SK-N-SH (cell line): ENCODE results near the gene EVA1A. TPM values are rescaled to one million over a fixed set of nuclear protein-coding genes. Genes with fewer than 3 reads are reported as not detected.

ENCODE experiments used
- CTCF ChIA-PET: fragments of 300-600, 350-600 bp; formaldehyde crosslinking; extraction: SDS; loops from one replicate; lab custom pipeline; 2021; lab: Yijun Ruan, JAX
- POLR2A ChIA-PET: fragments of 350-600 bp; sonication (Branson Sonifier 250); formaldehyde crosslinking; extraction: SDS; loops from one replicate; lab custom pipeline; 2020; ENCODE audit warnings: antibody characterized with exemption, inconsistent platforms; lab: Yijun Ruan, JAX
- DNase-seq: peaks from one replicate; pipeline ENCODE4 v3.0.0; 2012
- H2AFZ ChIP-seq: fragments of 200-600 bp; sonication (generic); 2 replicates; pipeline ENCODE4 v1.8.1; 2016; ENCODE audit warnings: antibody characterized with exemption, mild to moderate bottlenecking, low read depth
- H3F3A ChIP-seq: fragments of 200-600 bp; sonication (generic); replicated peaks from 2 replicates; pipeline ENCODE3; 2016; ENCODE audit warnings: antibody characterized with exemption, mild to moderate bottlenecking; ENCODE audit not compliant: insufficient read depth
- H3K27ac ChIP-seq, 2 experiments: fragments of 200-500 bp in 1 of 2; fragments of 200-600 bp in 1 of 2; sonication (Bioruptor generic) in 1 of 2; sonication (generic), shearing (Covaris generic) in 1 of 2; 2 replicates each; pipeline versions ENCODE4 v1.5.1 to v1.6.1; 2014 to 2016; ENCODE audit warnings: low read depth in 2 of 2, inconsistent platforms in 1 of 2, low read length in 1 of 2, mild to moderate bottlenecking in 1 of 2, mixed read lengths in 1 of 2
- H3K27me3 ChIP-seq: fragments of 200-600 bp; sonication (generic), shearing (Covaris generic); 2 replicates; pipeline ENCODE4 v1.6.1; 2016; ENCODE audit warnings: mixed run types; ENCODE audit not compliant: insufficient read depth
- H3K36me3 ChIP-seq, 2 experiments: fragments of 200-500 bp in 1 of 2; fragments of 200-600 bp in 1 of 2; sonication (Bioruptor generic) in 1 of 2; sonication (generic) in 1 of 2; replicated peaks in 1 of 2; 2 replicates each; pipeline versions ENCODE3 to v1.5.1; 2014 to 2016; ENCODE audit warnings: low read length in 1 of 2, mild to moderate bottlenecking in 1 of 2; ENCODE audit not compliant: insufficient read depth in 2 of 2, control insufficient read depth in 1 of 2
- H3K4me1 ChIP-seq, 2 experiments: fragments of 200-500 bp in 1 of 2; fragments of 200-600 bp in 1 of 2; sonication (Bioruptor generic) in 1 of 2; sonication (generic), shearing (Covaris generic) in 1 of 2; 2 replicates each; pipeline versions ENCODE4 v1.5.1 to v1.6.1; 2014 to 2016; ENCODE audit warnings: low read depth in 1 of 2, low read length in 1 of 2, mixed run types in 1 of 2; ENCODE audit not compliant: insufficient read depth in 2 of 2, control insufficient read depth in 1 of 2
- H3K4me2 ChIP-seq: fragments of 200-600 bp; sonication (generic), shearing (Covaris generic); 2 replicates; pipeline ENCODE4 v1.6.1; 2017; ENCODE audit warnings: mixed run types
- H3K4me3 ChIP-seq, 2 experiments: fragments of 200-500 bp in 1 of 2; fragments of 200-600 bp in 1 of 2; sonication (Bioruptor generic) in 1 of 2; sonication (generic), shearing (Covaris generic) in 1 of 2; 2 replicates each; pipeline versions ENCODE4 v1.5.1 to v1.8.1; 2014 to 2016; ENCODE audit warnings: low read depth in 2 of 2, inconsistent platforms in 1 of 2, low read length in 1 of 2, mild to moderate bottlenecking in 1 of 2, mixed read lengths in 1 of 2, moderate library complexity in 1 of 2
- H3K79me2 ChIP-seq: fragments of 200-600 bp; sonication (generic); 2 replicates; pipeline ENCODE4 v1.8.1; 2017; ENCODE audit warnings: mild to moderate bottlenecking; ENCODE audit not compliant: insufficient read depth
- H3K9ac ChIP-seq: fragments of 200-600 bp; sonication (generic); 2 replicates; pipeline ENCODE4 v1.6.1; 2017; ENCODE audit warnings: mixed run types
- H3K9me2 ChIP-seq: fragments of 200-600 bp; sonication (generic); 2 replicates; pipeline ENCODE4 v1.6.1; 2017; ENCODE audit warnings: mixed run types
- H3K9me3 ChIP-seq: fragments of 200-600 bp; sonication (generic); 2 replicates; pipeline ENCODE4 v1.6.1; 2017; ENCODE audit warnings: mixed run types, mild to moderate bottlenecking, moderate library complexity
- H4K20me1 ChIP-seq: fragments of 200-600 bp; sonication (generic); 2 replicates; pipeline ENCODE4 v1.6.1; 2017; ENCODE audit warnings: mild to moderate bottlenecking, mixed run types; ENCODE audit not compliant: insufficient read depth
- EP300 ChIP-seq, 2 experiments: IDR thresholded peaks; 2 replicates each; pipeline versions ENCODE4 v1.4.0 to v1.6.1; 2012; ENCODE audit warnings: borderline replicate concordance in 1 of 2, low read depth in 1 of 2, low read length in 1 of 2
- EZH2phosphoT487 ChIP-seq: fragments of 200-600 bp; sonication (generic); IDR thresholded peaks from 2 replicates; pipeline ENCODE4 v1.6.1; 2017; ENCODE audit warnings: low read depth, mixed run types, mild to moderate bottlenecking, antibody characterized with exemption, moderate library complexity, borderline replicate concordance
- FOXM1 ChIP-seq: IDR thresholded peaks from 2 replicates; pipeline ENCODE4 v1.4.0; 2012; ENCODE audit warnings: low read depth, mild to moderate bottlenecking
- GABPA ChIP-seq: IDR thresholded peaks from 2 replicates; pipeline ENCODE4 v1.4.0; 2012; ENCODE audit warnings: low read depth, mild to moderate bottlenecking
- JUND ChIP-seq: IDR thresholded peaks from 2 replicates; pipeline ENCODE4 v1.4.0; 2012
- MAX ChIP-seq: IDR thresholded peaks from 2 replicates; pipeline ENCODE4 v1.4.0; 2012; ENCODE audit warnings: low read depth
- MEF2A ChIP-seq: IDR thresholded peaks from 2 replicates; pipeline ENCODE4 v1.4.0; 2012; ENCODE audit warnings: low read depth, borderline replicate concordance
- MXI1 ChIP-seq: IDR thresholded peaks from 2 replicates; pipeline ENCODE4 v1.6.1; 2012; ENCODE audit warnings: mild to moderate bottlenecking, low read depth, low read length, improper control_type of control experiment
- NRF1 ChIP-seq: IDR thresholded peaks from 2 replicates; pipeline ENCODE4 v1.6.1; 2012; ENCODE audit warnings: low read depth, mild to moderate bottlenecking, low read length
- POLR2AphosphoS5 ChIP-seq: IDR thresholded peaks from 2 replicates; pipeline ENCODE4 v1.6.1; 2012; ENCODE audit warnings: low read depth, low read length
- RAD21 ChIP-seq: IDR thresholded peaks from 2 replicates; pipeline ENCODE4 v1.6.1; 2012; ENCODE audit warnings: mild to moderate bottlenecking, low read length
- RCOR1 ChIP-seq: fragments of 150-350 bp; IDR thresholded peaks from 2 replicates; pipeline ENCODE4 v1.6.1; 2017; ENCODE audit warnings: antibody characterized with exemption, low read length
- RFX5 ChIP-seq: IDR thresholded peaks from 2 replicates; pipeline ENCODE4 v1.6.1; 2012; ENCODE audit warnings: mild to moderate bottlenecking, improper control_type of control experiment, low read length
- RXRA ChIP-seq: IDR thresholded peaks from 2 replicates; pipeline ENCODE4 v1.4.0; 2012; ENCODE audit warnings: low read depth, mild to moderate bottlenecking, borderline replicate concordance
- SIN3A ChIP-seq: IDR thresholded peaks from 2 replicates; pipeline ENCODE4 v1.6.1; 2012; ENCODE audit warnings: low read depth, mild to moderate bottlenecking, low read length, moderate library complexity, borderline replicate concordance
- TCF12 ChIP-seq: IDR thresholded peaks from 2 replicates; pipeline ENCODE4 v1.4.0; 2012
- TEAD4 ChIP-seq: IDR thresholded peaks from 2 replicates; pipeline ENCODE4 v1.4.0; 2012; ENCODE audit warnings: mild to moderate bottlenecking, borderline replicate concordance; ENCODE audit not compliant: insufficient read depth
- YY1 ChIP-seq: IDR thresholded peaks from 2 replicates; pipeline ENCODE4 v1.4.0; 2012; ENCODE audit warnings: low read depth, mild to moderate bottlenecking
- ZBTB33 ChIP-seq: IDR thresholded peaks from 2 replicates; pipeline ENCODE4 v1.4.0; 2012; ENCODE audit warnings: low read depth, borderline replicate concordance
- WGBS: methylation state at CpG from one replicate; pipeline ENCODE4 v1.1.6; 2017; ENCODE audit warnings: low lambda C conversion rate; 5-methylcytosine and 5-hydroxymethylcytosine counted together
- polyA plus RNA-seq, 3 experiments: library from polyadenylated mRNA; depleted of rRNA; stranded (reverse); fragments of >200 nt; gene quantifications; 2 replicates each; pipeline ENCODE4 v1.2.3, GENCODE V29; 2012
- TF ChIP-seq, protein P1 (sequence below): fragments of 200-600 bp; sonication (generic); IDR thresholded peaks from 2 replicates; pipeline ENCODE4 v1.6.1; 2017; ENCODE audit warnings: antibody characterized with exemption, mild to moderate bottlenecking, moderate library complexity
- TF ChIP-seq, protein P2 (sequence below): fragments of 150-350 bp; IDR thresholded peaks from 2 replicates; pipeline ENCODE4 v1.6.1; 2017; ENCODE audit warnings: antibody characterized with exemption, low read length, low read depth, borderline replicate concordance
- TF ChIP-seq, protein P3 (sequence below): fragments of 150-350 bp; IDR thresholded peaks from 2 replicates; pipeline ENCODE4 v1.6.1; 2016; ENCODE audit warnings: mild to moderate bottlenecking, low read depth, low read length

Gene EVA1A
- polyA plus RNA-seq, 1 of the 3 experiments (the other 2 are of a cell fraction) = 93.0 TPM

GRCh38 chr2:75589391-75590105 is 28.8 kb upstream of the EVA1A start:
- POLR2A ChIA-PET = no interaction called here
- peaks cover 0 to 36% of the 10 kb centered on the region in 2 experiments; a peak in 3 of 4 replicates for H3K4me1 ChIP-seq
- CTCF ChIA-PET = interaction anchor here (0.7 to 1.9 kb wide), 8 partner anchors 19 to 670 kb away, joined by 3 to 8 read pairs (median 3); no protein-coding TSS in a partner anchor

More at GRCh38 chr2:75589391-75590105, 28.8 kb upstream of the EVA1A start:
- no peak for DNase-seq
- H4K20me1 ChIP-seq = no peaks in the 10 kb centered on the region
- WGBS = 37% methylated on average over 4 of the region's 4 CpGs
- H2AFZ ChIP-seq = peak overlapping the region; percentile 86; the same call in 1 of the 2 replicates
- H3K36me3 ChIP-seq = peaks cover 0 to 3% of the 10 kb centered on the region in 2 experiments
- peaks cover 56% of the 10 kb centered on the region for H3K79me2 ChIP-seq
- H3K9me3 ChIP-seq = no peaks in the 10 kb centered on the region
- H3K9ac ChIP-seq = peak overlapping the region; percentile 66; the same call in 1 of the 2 replicates
- no peaks in the 10 kb centered on the region for H3K27me3 ChIP-seq
- H3K27ac ChIP-seq = peak overlapping the region; percentile 63 to 93; a peak in 3 of 4 replicates
- H3K9me2 ChIP-seq = no peaks in the 10 kb centered on the region
- H3K4me2 ChIP-seq = peak overlapping the region; percentile 64
- H3K4me3 ChIP-seq = no peak overlapping the region
- H3F3A ChIP-seq = peaks cover 50% of the 10 kb centered on the region
- TF ChIP-seq TCF12 = 0 out of 2 replicates have a peak, but pooled peaks have one; percentile 5
- no peak for TF ChIP-seq RXRA
- 0 out of 2 replicates have a peak, but pooled peaks have one; percentile 28 for TF ChIP-seq TEAD4
- no peak for TF ChIP-seq RAD21
- TF ChIP-seq SIN3A = no peak
- TF ChIP-seq POLR2AphosphoS5 = no peak
- TF ChIP-seq, protein P1, sequence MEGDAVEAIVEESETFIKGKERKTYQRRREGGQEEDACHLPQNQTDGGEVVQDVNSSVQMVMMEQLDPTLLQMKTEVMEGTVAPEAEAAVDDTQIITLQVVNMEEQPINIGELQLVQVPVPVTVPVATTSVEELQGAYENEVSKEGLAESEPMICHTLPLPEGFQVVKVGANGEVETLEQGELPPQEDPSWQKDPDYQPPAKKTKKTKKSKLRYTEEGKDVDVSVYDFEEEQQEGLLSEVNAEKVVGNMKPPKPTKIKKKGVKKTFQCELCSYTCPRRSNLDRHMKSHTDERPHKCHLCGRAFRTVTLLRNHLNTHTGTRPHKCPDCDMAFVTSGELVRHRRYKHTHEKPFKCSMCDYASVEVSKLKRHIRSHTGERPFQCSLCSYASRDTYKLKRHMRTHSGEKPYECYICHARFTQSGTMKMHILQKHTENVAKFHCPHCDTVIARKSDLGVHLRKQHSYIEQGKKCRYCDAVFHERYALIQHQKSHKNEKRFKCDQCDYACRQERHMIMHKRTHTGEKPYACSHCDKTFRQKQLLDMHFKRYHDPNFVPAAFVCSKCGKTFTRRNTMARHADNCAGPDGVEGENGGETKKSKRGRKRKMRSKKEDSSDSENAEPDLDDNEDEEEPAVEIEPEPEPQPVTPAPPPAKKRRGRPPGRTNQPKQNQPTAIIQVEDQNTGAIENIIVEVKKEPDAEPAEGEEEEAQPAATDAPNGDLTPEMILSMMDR = no peak
- TF ChIP-seq, protein P2, sequence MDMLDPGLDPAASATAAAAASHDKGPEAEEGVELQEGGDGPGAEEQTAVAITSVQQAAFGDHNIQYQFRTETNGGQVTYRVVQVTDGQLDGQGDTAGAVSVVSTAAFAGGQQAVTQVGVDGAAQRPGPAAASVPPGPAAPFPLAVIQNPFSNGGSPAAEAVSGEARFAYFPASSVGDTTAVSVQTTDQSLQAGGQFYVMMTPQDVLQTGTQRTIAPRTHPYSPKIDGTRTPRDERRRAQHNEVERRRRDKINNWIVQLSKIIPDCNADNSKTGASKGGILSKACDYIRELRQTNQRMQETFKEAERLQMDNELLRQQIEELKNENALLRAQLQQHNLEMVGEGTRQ = no peak
- TF ChIP-seq ZBTB33 = no peak
- no peak for TF ChIP-seq MAX
- TF ChIP-seq JUND = no peak; the same call in 1 of the 2 replicates
- TF ChIP-seq RCOR1 = no peak
- no peak for TF ChIP-seq RFX5
- TF ChIP-seq MXI1 = no peak
- TF ChIP-seq YY1 = no peak
- TF ChIP-seq, protein P3, sequence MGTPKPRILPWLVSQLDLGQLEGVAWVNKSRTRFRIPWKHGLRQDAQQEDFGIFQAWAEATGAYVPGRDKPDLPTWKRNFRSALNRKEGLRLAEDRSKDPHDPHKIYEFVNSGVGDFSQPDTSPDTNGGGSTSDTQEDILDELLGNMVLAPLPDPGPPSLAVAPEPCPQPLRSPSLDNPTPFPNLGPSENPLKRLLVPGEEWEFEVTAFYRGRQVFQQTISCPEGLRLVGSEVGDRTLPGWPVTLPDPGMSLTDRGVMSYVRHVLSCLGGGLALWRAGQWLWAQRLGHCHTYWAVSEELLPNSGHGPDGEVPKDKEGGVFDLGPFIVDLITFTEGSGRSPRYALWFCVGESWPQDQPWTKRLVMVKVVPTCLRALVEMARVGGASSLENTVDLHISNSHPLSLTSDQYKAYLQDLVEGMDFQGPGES = no peak
- TF ChIP-seq FOXM1 = no peak
- no peak for TF ChIP-seq EZH2phosphoT487
- no peak for TF ChIP-seq MEF2A
- TF ChIP-seq NRF1 = no peak
- TF ChIP-seq EP300 (IDR thresholded peaks at IDR 0.05; ENCODE audit: borderline replicate concordance in 1 of 2, low read depth in 1 of 2, low read length in 1 of 2) = 0 out of 4 replicates have a peak, but pooled peaks of 1 of the 2 experiments have one; percentile 9
- no peak for TF ChIP-seq GABPA
